Activated CD8-positive, alpha-beta memory T cell treated with anti-CD3 and anti-CD28 coated beads, Interleukin-2, amount 50 U/mL, for 4 hours (primary cell): ENCODE data around the gene RIPPLY3.

Experiments used
- DNase-seq: peaks from one replicate; pipeline ENCODE4 v3.0.0-alpha.2; 2020

RIPPLY3 gene

GRCh38 chr21:37064841-37065240 lies 58.3 kb downstream of the RIPPLY3 start:
- DNase-seq: no peak

GRCh38 chr21:37065561-37066177 lies 59.2 kb downstream of the RIPPLY3 start:
- no peak for DNase-seq
